HL-60 (cell line): ENCODE data around the gene PHC2.

Source experiments
- DNase-seq, 2 experiments: peaks; one replicate each; pipeline ENCODE4 v3.0.0-alpha.2; 2010 to 2020; ENCODE audit warnings: low read depth in 1 of 2, low spot score in 1 of 2
- H3K27ac ChIP-seq: fragments of 250-450 bp; sonication (Bioruptor Pico); replicated peaks from 2 replicates; pipeline ENCODE4 v1.5.1; 2020; ENCODE audit warnings: mild to moderate bottlenecking, moderate library complexity
- H3K27me3 ChIP-seq: fragments of 250-450 bp; sonication (Bioruptor Pico); 2 replicates; pipeline ENCODE4 v1.5.1; 2021; ENCODE audit warnings: mild to moderate bottlenecking, moderate library complexity; ENCODE audit not compliant: insufficient read depth, poor library complexity, severe bottlenecking
- H3K4me3 ChIP-seq: replicated peaks from 2 replicates; pipeline ENCODE4 v1.5.1; 2011; ENCODE audit warnings: mild to moderate bottlenecking, control low read depth, low read length; ENCODE audit not compliant: insufficient read depth
- GABPA ChIP-seq: IDR thresholded peaks from 2 replicates; pipeline ENCODE4 v1.6.1; 2012; ENCODE audit warnings: low read depth
- POLR2AphosphoS5 ChIP-seq: IDR thresholded peaks from 2 replicates; pipeline ENCODE4 v1.6.1; 2012; ENCODE audit warnings: low read depth
- SPI1 ChIP-seq: IDR thresholded peaks from 2 replicates; pipeline ENCODE4 v1.6.1; 2012; ENCODE audit warnings: low read depth, mild to moderate bottlenecking, borderline replicate concordance
- TF ChIP-seq, protein P1 (sequence below): IDR thresholded peaks from 2 replicates; pipeline ENCODE4 v1.6.1; 2012; ENCODE audit warnings: low read depth; ENCODE audit not compliant: insufficient replicate concordance
- TF ChIP-seq, protein P2 (sequence below): IDR thresholded peaks from one replicate; pipeline ENCODE4 v1.5.1; 2011; ENCODE audit warnings: low read length, control low read depth, inconsistent platforms; ENCODE audit not compliant: insufficient read depth

Gene PHC2

DNA sequence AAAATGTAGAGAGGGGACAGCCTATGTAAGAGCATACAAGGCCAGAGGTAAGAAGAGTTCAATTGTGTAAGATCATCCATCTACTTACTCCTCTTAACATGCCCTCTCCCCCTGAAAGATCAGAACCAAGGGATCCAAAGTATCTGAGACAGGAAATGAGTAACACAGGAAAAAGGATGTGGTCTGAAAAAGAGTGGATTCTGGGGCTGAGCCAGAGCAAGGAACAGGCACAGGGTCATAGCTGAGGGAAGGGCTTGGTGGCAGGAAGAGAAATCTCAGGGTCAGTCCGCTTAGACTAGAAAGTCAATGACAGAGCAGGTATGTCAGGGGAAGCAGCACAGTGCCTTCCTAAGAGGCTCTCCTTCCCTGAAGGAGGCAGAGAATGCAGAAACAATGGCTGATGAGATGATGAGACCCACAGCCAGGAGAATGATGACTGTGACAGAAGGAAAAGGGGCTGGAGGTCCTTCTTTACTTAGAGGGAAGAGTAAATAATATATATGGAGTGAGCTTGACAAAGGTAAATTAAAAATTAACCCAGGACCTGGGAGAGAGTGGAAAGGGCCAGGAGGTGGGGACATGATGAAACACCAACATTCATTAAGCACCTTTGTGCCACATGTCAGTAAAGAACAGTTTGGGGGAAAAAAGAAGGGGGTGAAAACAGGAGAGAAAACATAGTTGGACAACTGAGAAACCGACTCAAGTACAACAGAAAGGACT, 83.8 kb downstream of the PHC2 start:
- DNase-seq = peak in 1 of 2 experiments; percentile 18
- no peak for TF ChIP-seq GABPA
- TF ChIP-seq, protein P1, sequence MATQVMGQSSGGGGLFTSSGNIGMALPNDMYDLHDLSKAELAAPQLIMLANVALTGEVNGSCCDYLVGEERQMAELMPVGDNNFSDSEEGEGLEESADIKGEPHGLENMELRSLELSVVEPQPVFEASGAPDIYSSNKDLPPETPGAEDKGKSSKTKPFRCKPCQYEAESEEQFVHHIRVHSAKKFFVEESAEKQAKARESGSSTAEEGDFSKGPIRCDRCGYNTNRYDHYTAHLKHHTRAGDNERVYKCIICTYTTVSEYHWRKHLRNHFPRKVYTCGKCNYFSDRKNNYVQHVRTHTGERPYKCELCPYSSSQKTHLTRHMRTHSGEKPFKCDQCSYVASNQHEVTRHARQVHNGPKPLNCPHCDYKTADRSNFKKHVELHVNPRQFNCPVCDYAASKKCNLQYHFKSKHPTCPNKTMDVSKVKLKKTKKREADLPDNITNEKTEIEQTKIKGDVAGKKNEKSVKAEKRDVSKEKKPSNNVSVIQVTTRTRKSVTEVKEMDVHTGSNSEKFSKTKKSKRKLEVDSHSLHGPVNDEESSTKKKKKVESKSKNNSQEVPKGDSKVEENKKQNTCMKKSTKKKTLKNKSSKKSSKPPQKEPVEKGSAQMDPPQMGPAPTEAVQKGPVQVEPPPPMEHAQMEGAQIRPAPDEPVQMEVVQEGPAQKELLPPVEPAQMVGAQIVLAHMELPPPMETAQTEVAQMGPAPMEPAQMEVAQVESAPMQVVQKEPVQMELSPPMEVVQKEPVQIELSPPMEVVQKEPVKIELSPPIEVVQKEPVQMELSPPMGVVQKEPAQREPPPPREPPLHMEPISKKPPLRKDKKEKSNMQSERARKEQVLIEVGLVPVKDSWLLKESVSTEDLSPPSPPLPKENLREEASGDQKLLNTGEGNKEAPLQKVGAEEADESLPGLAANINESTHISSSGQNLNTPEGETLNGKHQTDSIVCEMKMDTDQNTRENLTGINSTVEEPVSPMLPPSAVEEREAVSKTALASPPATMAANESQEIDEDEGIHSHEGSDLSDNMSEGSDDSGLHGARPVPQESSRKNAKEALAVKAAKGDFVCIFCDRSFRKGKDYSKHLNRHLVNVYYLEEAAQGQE = no peak
- no peak for TF ChIP-seq POLR2AphosphoS5
- TF ChIP-seq, protein P2, sequence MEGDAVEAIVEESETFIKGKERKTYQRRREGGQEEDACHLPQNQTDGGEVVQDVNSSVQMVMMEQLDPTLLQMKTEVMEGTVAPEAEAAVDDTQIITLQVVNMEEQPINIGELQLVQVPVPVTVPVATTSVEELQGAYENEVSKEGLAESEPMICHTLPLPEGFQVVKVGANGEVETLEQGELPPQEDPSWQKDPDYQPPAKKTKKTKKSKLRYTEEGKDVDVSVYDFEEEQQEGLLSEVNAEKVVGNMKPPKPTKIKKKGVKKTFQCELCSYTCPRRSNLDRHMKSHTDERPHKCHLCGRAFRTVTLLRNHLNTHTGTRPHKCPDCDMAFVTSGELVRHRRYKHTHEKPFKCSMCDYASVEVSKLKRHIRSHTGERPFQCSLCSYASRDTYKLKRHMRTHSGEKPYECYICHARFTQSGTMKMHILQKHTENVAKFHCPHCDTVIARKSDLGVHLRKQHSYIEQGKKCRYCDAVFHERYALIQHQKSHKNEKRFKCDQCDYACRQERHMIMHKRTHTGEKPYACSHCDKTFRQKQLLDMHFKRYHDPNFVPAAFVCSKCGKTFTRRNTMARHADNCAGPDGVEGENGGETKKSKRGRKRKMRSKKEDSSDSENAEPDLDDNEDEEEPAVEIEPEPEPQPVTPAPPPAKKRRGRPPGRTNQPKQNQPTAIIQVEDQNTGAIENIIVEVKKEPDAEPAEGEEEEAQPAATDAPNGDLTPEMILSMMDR = no peak
- no peak for TF ChIP-seq SPI1
- Histone ChIP-seq H3K27ac (no peak overlapping the region), H3K27me3 (no peaks in the 10 kb centered on the region), H3K4me3 (no peak overlapping the region)

DNA sequence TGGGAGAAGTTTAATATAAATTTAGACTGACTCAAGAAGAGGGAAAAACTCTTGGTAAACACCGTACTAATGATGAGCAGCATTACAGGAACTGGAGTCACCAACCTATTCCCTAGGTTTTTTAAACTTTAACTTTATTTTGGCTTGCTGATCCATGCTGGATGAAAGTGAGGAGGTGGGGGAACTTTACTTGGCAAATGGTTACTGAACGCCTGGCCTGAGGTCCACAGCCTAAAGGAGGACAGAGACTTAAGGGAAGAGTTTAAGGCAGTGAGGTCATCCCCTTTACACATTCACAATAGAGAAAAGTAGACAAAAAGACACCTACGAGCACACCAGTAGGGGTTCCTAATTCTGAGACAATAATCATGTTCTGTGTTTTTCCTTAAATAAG, 84.4 kb downstream of the PHC2 start:
- DNase-seq = no peak
- no peak overlapping the region for H3K27ac ChIP-seq
- TF ChIP-seq SPI1 = no peak
- no peak for TF ChIP-seq POLR2AphosphoS5
- TF ChIP-seq, protein P2 = no peak
- TF ChIP-seq GABPA = no peak
- TF ChIP-seq, protein P1 = no peak
- H3K4me3 ChIP-seq = no peak overlapping the region
- no peaks in the 10 kb centered on the region for H3K27me3 ChIP-seq

DNA sequence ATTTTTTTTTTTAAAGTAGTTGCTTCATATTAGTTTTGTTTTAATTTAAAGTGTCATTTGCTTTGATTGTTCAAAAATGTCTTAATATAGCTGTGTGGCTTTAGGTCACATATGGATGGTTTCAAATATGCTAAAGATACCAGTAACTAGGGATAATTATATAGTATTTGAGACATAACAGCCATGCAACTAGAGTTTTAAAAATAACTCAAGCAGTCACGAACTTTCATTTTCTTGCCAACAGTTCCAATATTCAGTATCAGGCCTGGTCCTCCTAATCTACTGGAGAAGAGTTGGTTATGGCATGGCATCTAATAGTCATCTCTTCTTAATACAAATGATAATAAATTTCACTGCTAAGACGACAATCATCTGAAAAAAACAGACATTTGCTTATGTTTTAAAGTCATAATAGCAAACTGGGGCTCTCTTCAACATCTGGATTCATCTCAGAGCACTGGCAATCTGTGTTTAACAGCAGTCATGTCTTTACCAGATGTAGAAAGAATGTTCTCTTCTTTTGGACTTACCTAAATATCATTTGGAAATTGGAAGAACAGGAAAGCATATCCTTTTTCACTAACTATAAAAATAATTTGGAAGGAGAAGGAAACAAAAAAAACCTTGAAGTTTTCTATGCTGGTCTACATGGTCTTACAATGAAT, 85.9 kb downstream of the PHC2 start:
- DNase-seq = no peak
- TF ChIP-seq SPI1 (no peak), POLR2AphosphoS5 (no peak), GABPA (no peak)
- TF ChIP-seq, protein P1 = no peak
- TF ChIP-seq, protein P2 = no peak
- Histone ChIP-seq H3K4me3 (no peak overlapping the region), H3K27me3 (no peaks in the 10 kb centered on the region), H3K27ac (no peak overlapping the region)
